GM19467 (cell line): Measurements from ENCODE around the gene TAS2R4.
"Not testable (repeated sequence)": the region's sequence is repeated elsewhere in the genome, so short reads cannot be mapped to it uniquely, and the experiment has no call there.

Experiments used
- ATAC-seq: cut with Tn5 transposase; IDR thresholded peaks from one replicate; pipeline ENCODE4 v1.9.1; 2021; ENCODE audit warnings: mild to moderate bottlenecking, moderate library complexity; ENCODE audit not compliant: unreplicated experiment

The TAS2R4 gene

GRCh38 chr7:141776374-141776773 lies at the start of gene TAS2R4:
TAS2R4 (plus strand) TSS chr7:141776674; CDS start chr7:141778489, 1,815 bp downstream.
- ATAC-seq: no peak

GRCh38 chr7:141729020-141729419 lies 47.5 kb upstream of the TAS2R4 start:
- no peak for ATAC-seq

- no peak for ATAC-seq
Measured at GRCh38 chr7:141731476-141732149, 44.9 kb upstream of the TAS2R4 start.

- no peak for ATAC-seq
Measured at GRCh38 chr7:141737118-141737835, 39.2 kb upstream of the TAS2R4 start.

GRCh38 chr7:141737836-141738591 lies 38.5 kb upstream of the TAS2R4 start, which contains the start of gene SSBP1:
SSBP1 (plus strand) TSS chr7:141738358; CDS start chr7:141739167, 809 bp downstream.
- peak; percentile 92 for ATAC-seq

GRCh38 chr7:141738592-141739013 lies 37.9 kb upstream of the TAS2R4 start:
- ATAC-seq: no peak

DNA sequence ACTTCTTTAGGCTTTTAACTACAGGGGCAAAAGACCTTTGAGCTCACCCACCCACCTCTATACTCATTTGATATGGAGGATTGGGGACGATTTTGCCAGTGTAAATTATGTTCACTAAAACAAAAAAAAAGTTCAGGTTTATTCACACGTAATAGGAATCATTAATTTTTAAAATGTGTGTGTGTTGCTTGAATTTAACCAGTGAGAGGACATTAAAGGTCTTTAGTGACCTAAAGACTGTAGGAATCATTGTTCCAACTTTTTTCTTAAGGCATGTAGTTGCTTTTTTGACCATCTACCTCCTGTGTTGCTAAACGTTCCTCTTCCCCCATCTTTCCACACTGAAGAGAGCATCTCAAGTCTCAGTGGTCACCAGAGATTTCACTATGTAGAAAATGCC lies 37.2 kb upstream of the TAS2R4 start:
- no peak for ATAC-seq

GRCh38 chr7:141742229-141742628 lies 34.2 kb upstream of the TAS2R4 start:
- no peak for ATAC-seq

- ATAC-seq: no peak
Measured at GRCh38 chr7:141744131-141744530, 32.3 kb upstream of the TAS2R4 start.

DNA sequence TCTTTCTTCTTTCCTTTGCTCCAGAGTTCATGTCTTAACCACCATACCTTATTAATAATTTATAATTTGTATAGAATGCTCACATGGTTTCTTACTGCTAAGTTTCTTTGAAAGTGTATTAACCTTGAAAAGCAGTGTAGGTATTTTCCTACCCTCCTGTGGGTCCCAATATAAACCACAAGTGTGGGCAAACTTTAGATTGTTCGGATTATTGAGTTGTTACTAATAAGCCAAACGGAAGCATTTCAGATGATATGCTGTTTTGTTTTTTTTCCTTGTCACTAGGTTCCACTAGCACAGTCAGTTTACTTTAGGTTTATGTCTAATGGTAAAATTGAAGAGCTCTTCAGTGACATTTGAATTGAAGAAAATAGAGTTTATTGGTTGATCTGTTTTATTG lies 28.1 kb upstream of the TAS2R4 start:
- no peak for ATAC-seq

- ATAC-seq: not testable (repeated sequence)
Measured at GRCh38 chr7:141751904-141752303, 24.6 kb upstream of the TAS2R4 start.

GRCh38 chr7:141752634-141753033 lies 23.8 kb upstream of the TAS2R4 start:
- ATAC-seq: no peak

GRCh38 chr7:141754939-141755338 lies 21.5 kb upstream of the TAS2R4 start:
- ATAC-seq: no peak

DNA sequence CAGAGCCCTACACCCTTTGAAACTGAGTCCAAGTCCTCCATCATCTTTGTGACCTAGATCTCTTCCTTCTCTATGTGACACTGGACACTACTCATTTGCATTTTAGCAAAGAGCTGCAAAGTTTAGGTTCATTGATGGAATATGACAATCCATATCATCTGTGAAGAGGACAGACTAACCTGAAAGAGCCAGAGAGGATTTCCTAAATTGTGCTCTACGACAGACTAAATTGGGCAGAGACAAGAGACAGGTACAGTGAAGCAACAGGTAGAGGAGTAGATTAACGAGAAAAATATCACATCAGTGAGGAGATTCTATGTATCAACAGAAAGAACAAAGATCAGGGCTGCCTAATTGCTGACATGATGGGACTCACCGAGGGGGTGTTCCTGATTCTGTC lies 12.7 kb upstream of the TAS2R4 start, which contains the start of gene TAS2R3:
Gene TAS2R3, plus strand, starts transcription at position 301 of the 400 bp plus-strand sequence. Its CDS starts 62 bp downstream, at position 363.
- no peak for ATAC-seq

DNA sequence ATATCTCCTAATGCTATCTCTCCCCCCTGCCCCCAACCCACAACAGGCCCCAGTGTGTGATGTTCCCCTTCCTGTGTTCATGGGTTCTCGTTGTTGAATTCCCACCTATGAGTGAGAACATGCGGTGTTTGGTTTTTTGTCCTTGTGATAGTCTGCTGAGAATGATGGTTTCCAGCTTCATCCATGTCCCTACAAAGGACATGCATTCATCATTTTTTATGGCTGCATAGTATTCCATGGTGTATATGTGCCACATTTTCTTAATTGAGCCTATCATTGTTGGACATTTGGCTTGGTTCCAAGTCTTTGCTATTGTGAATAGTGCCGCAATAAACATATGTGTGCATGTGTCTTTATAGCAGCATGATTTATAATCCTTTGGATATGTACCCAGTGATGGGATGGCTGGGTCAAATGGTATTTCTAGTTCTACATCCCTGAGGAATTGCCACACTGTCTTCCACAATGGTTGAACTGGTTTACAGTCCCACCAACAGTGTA lies 6.3 kb upstream of the TAS2R4 start:
- ATAC-seq: not testable (repeated sequence)

DNA sequence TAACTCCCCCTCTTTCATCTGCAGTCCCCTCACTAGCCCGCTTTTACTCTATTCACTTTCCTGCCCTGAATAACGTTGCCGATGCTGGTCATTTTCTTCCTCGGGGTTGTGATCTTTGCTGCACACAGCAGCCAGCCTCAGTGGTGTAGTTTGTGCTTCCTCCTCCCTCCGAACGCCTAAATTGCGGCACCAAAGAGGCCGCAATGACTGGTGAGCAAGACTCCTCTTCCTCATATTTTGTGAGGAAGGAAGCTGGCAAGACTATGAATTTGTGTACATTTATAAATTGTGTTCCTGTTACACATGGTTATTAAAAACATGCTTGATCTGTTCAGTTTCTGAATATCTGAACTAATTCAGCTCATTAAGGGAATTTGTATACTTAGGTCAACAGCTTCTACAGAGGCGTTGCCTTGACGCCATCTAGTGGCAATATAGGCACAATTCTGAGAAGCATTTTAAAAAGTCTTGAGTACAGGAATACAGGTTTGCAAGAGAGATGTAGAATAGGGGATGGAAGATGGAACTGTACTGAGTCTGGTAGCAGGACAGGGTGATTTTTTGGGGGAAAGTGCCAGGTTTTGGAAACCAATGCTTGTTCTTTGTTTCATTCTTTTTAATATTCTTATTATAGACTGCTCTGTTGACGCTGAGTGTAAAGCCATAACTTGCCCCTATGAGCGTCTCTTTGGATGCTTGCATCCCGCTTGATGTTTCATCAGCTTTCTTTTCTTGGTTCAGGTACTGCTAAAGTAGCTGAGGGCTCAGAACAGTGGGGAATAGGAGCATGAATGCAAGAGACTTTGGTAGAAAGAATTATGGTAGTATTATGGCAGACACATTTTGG lies 9.5 kb downstream of the TAS2R4 start:
- ATAC-seq: peak; percentile 65

DNA sequence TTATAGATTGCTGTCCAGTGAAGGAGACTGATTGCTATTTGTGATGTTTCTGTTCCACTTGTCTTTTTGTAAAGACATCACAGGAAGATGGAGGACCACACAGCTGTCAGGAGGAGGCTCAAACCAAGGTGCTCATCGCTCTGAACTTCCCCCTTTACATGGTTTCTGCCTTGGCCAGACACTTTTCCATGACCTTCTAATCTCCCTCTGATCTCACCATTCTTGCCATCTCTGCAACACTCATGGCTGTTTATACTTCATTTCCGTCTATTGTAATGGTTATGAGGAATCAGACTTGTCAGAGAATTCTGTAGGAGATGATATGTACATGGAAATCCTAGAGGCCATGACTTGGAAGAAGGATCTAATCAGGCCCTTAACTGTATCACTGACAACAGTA lies 11.8 kb downstream of the TAS2R4 start:
- no peak for ATAC-seq

- ATAC-seq: no peak
Measured at GRCh38 chr7:141789917-141790316, 13.4 kb downstream of the TAS2R4 start, which contains the start of gene TAS2R5. TAS2R5 (plus strand) TSS chr7:141790217; CDS start chr7:141790362, 145 bp downstream.

GRCh38 chr7:141792526-141792925 lies 16.1 kb downstream of the TAS2R4 start:
- no peak for ATAC-seq

GRCh38 chr7:141820067-141820466 lies 43.6 kb downstream of the TAS2R4 start:
- ATAC-seq: no peak
